Endothelial cell of umbilical vein (primary cell): Measurements from ENCODE around the gene LMAN1L. TPM values are rescaled to one million over a fixed set of nuclear protein-coding genes. Genes with fewer than 3 reads are reported as not detected.

Source experiments
- BruUV-seq: library from RNA; stranded (reverse); fragments of 400-500 nt; replicated peaks from 2 replicates; lab custom pipeline; 2021; lab: Mats Ljungman, UMichigan
- CTCF ChIA-PET: fragments of 300-600, 350-600 bp; sonication (Branson Sonifier 250); formaldehyde crosslinking; loops from one replicate; lab custom pipeline; 2021; ENCODE audit warnings: antibody characterized with exemption, inconsistent platforms; lab: Charles Lee
- POLR2A ChIA-PET: fragments of 300-600, 350-600 bp; sonication (Branson Sonifier 250); formaldehyde crosslinking; loops from one replicate; lab custom pipeline; 2021; ENCODE audit warnings: antibody characterized with exemption, inconsistent platforms; lab: Charles Lee
- DNase-seq: peaks from one replicate; pipeline ENCODE4 v3.0.0-alpha.2; 2011; ENCODE audit warnings: low read depth, low spot score
- FAIRE-seq: peaks from 2 replicates; lab custom pipeline; 2011; peaks lifted over from hg19 to GRCh38; lab: Jason Lieb, UNC
- H2AFZ ChIP-seq: 2 replicates; pipeline ENCODE4 v1.6.0; 2012; ENCODE audit warnings: low read depth, low read length, control low read depth, inconsistent platforms
- H3K27ac ChIP-seq: 2 replicates; pipeline ENCODE4 v1.5.1; 2011; ENCODE audit warnings: low read depth, mild to moderate bottlenecking, control low read depth, low read length, moderate library complexity; ENCODE audit not compliant: insufficient read depth
- H3K27me3 ChIP-seq, 2 experiments: 2 replicates each; pipeline versions ENCODE4 v1.6.0 to v1.6.1; 2011; ENCODE audit warnings: low read length in 2 of 2, mixed read lengths in 1 of 2; ENCODE audit not compliant: control insufficient read depth in 2 of 2, insufficient read depth in 2 of 2
- H3K36me3 ChIP-seq, 2 experiments: 2 replicates in 1 of 2; 3 replicates in 1 of 2; pipeline ENCODE4 v1.5.1; 2011; ENCODE audit warnings: low read length in 2 of 2, mild to moderate bottlenecking in 1 of 2, moderate library complexity in 1 of 2; ENCODE audit not compliant: control insufficient read depth in 2 of 2, insufficient read depth in 2 of 2; ENCODE audit errors: extremely low read depth in 1 of 2
- H3K4me1 ChIP-seq: 3 replicates; pipeline ENCODE4 v1.5.1; 2011; ENCODE audit warnings: mild to moderate bottlenecking, low read length; ENCODE audit not compliant: control insufficient read depth, insufficient read depth; ENCODE audit errors: extremely low read depth
- H3K4me2 ChIP-seq: 2 replicates; pipeline ENCODE4 v1.6.1; 2011; ENCODE audit warnings: low read length, control low read depth, mixed read lengths; ENCODE audit not compliant: insufficient read depth
- H3K4me3 ChIP-seq, 3 experiments: fragments of 200-600 bp in 1 of 3; sonication (generic), shearing (Covaris generic) in 1 of 3; replicated peaks in 1 of 3; 2 replicates each; pipeline ENCODE4 v1.5.1; 2011 to 2016; ENCODE audit warnings: control low read depth in 3 of 3, low read length in 3 of 3, mild to moderate bottlenecking in 2 of 3, inconsistent platforms in 1 of 3, low read depth in 1 of 3, moderate library complexity in 1 of 3; ENCODE audit not compliant: insufficient read depth in 1 of 3
- H3K79me2 ChIP-seq: 2 replicates; pipeline ENCODE4 v1.6.0; 2012; ENCODE audit warnings: low read length, inconsistent platforms; ENCODE audit not compliant: control insufficient read depth, insufficient read depth
- H3K9ac ChIP-seq: replicated peaks from 2 replicates; pipeline ENCODE3; 2011; ENCODE audit warnings: low read length, control low read depth; ENCODE audit not compliant: insufficient read depth; ENCODE audit errors: extremely low read depth
- H3K9me1 ChIP-seq: replicated peaks from 3 replicates; pipeline ENCODE4 v1.6.0; 2011; ENCODE audit warnings: mild to moderate bottlenecking, low read length; ENCODE audit not compliant: control insufficient read depth, insufficient read depth; ENCODE audit errors: extremely low read depth
- H3K9me3 ChIP-seq: replicated peaks from 2 replicates; pipeline ENCODE4 v1.5.1; 2012; ENCODE audit warnings: low read length, inconsistent platforms; ENCODE audit not compliant: control insufficient read depth, insufficient read depth
- H4K20me1 ChIP-seq: replicated peaks from 2 replicates; pipeline ENCODE3; 2011; ENCODE audit warnings: mild to moderate bottlenecking, low read length; ENCODE audit not compliant: control insufficient read depth, insufficient read depth; ENCODE audit errors: extremely low read depth
- CTCF ChIP-seq, 2 donors: IDR thresholded peaks; 1 replicate in 1 of 2; 2 replicates in 1 of 2; pipeline ENCODE4 v1.5.1; 2011; ENCODE audit warnings: low read length in 2 of 2, mild to moderate bottlenecking in 2 of 2, moderate library complexity in 2 of 2, control low read depth in 1 of 2, inconsistent platforms in 1 of 2, low read depth in 1 of 2; ENCODE audit not compliant: insufficient read depth in 1 of 2; ENCODE audit errors: extremely low read depth in 1 of 2
- EZH2 ChIP-seq: IDR thresholded peaks from 2 replicates; pipeline ENCODE4 v1.6.1; 2012; ENCODE audit warnings: borderline replicate concordance, low read depth, mild to moderate bottlenecking, moderate library complexity, low read length, inconsistent platforms; ENCODE audit not compliant: severe bottlenecking
- FOS ChIP-seq: IDR thresholded peaks from 2 replicates; pipeline ENCODE4 v1.6.1; 2011; ENCODE audit warnings: mild to moderate bottlenecking, low read length, moderate library complexity, borderline replicate concordance; ENCODE audit not compliant: insufficient read depth
- GATA2 ChIP-seq: IDR thresholded peaks from 2 replicates; pipeline ENCODE4 v1.7.0; 2011; ENCODE audit warnings: low read depth, mild to moderate bottlenecking, moderate library complexity, mixed read lengths, low read length; ENCODE audit not compliant: insufficient read length, insufficient read depth
- JUN ChIP-seq: IDR thresholded peaks from 2 replicates; pipeline ENCODE4 v1.6.1; 2011; ENCODE audit warnings: borderline replicate concordance, low read depth; ENCODE audit not compliant: insufficient read length, insufficient read depth
- MAX ChIP-seq: IDR thresholded peaks from 2 replicates; pipeline ENCODE4 v1.6.1; 2011; ENCODE audit not compliant: insufficient read depth, insufficient read length
- MYC ChIP-seq: IDR thresholded peaks from one replicate; pipeline ENCODE4 v1.6.1; 2011; ENCODE audit warnings: mild to moderate bottlenecking, low read depth, low read length
- POLR2A ChIP-seq: IDR thresholded peaks from 2 replicates; pipeline ENCODE4 v1.6.1; 2012; ENCODE audit warnings: low read depth, mild to moderate bottlenecking, control low read depth, low read length
- POLR2AphosphoS5 ChIP-seq: IDR thresholded peaks from 2 replicates; pipeline ENCODE4 v1.6.1; 2012; ENCODE audit warnings: low read depth, mild to moderate bottlenecking, control low read depth, low read length, moderate library complexity; ENCODE audit not compliant: insufficient read depth
- dilution Hi-C: fragments of 300-500 bp; cut with MboI; formaldehyde crosslinking; loops from one replicate; pipeline ENCODE4 v1.15.0; 2019; ENCODE audit warnings: low sequenced_read_pairs; ENCODE audit not compliant: extremely low pct_ligation_motif_present
- intact Hi-C: fragments of 100-400 bp; cut with micrococcal nuclease; formaldehyde crosslinking; loops from one replicate; pipeline ENCODE4 v1.10.0; 2022
- polyA plus RNA-seq, 4 experiments: library from polyadenylated mRNA; depleted of rRNA in 3 of 4; stranded (reverse) in 3 of 4; unstranded in 1 of 4; fragments of >200 nt; gene quantifications; 2 replicates each; pipeline versions ENCODE4 v1.2.1 to v1.2.3, GENCODE V29; 2011 to 2012; ENCODE audit warnings: missing spikeins in 1 of 4
- total RNA-seq: library from RNA; stranded (reverse); gene quantifications from 2 replicates; pipeline ENCODE4 v1.2.3, GENCODE V29; 2021

The LMAN1L gene
- total and polyA plus RNA-seq, 2 donors (not counting 3 experiments of a cell fraction or from before 2014, with no cell fraction given), result not detected

GRCh38 chr15:74831813-74832495 is 19.3 kb downstream of the LMAN1L start:
- no peak for DNase-seq
- FAIRE-seq, result no peak
- Histone ChIP-seq H3K4me2 (no peak overlapping the region), H2AFZ (no peak overlapping the region), H3K27ac (no peak overlapping the region), H3K4me3 (no peak overlapping the region), H3K9ac (no peak overlapping the region), H3K9me1 (no peaks in the 10 kb centered on the region), H3K27me3 (peaks cover 10 to 17% of the 10 kb centered on the region in 2 experiments), H3K9me3 (no peaks in the 10 kb centered on the region), H3K4me1 (no peaks in the 10 kb centered on the region), H3K79me2 (no peaks in the 10 kb centered on the region), H4K20me1 (no peaks in the 10 kb centered on the region), H3K36me3 (peaks cover 0 to 4% of the 10 kb centered on the region in 2 experiments)
- intact Hi-C loops, result no loop called here
- BruUV-seq, result no TSS peak
- dilution Hi-C loops, result no loop called here
- TF ChIP-seq MYC, result no peak
- no peak for TF ChIP-seq POLR2AphosphoS5
- no peak for TF ChIP-seq GATA2
- ChIA-PET POLR2A (no interaction called here), CTCF (interaction anchor here (2.8 kb wide), 1 partner anchor 61 kb away, joined by 14 read pairs; no protein-coding TSS in a partner anchor)

- dilution Hi-C loops, result no loop called here
Observed at GRCh38 chr15:74832826-74833225, 20.2 kb downstream of the LMAN1L start.

More at GRCh38 chr15:74832826-74833225, 20.2 kb downstream of the LMAN1L start:
- Histone ChIP-seq H4K20me1 (no peaks in the 10 kb centered on the region), H3K9me1 (no peaks in the 10 kb centered on the region), H3K27ac (no peak overlapping the region), H3K9ac (no peak overlapping the region), H2AFZ (no peak overlapping the region), H3K4me3 (no peak overlapping the region), H3K36me3 (peaks cover 0 to 4% of the 10 kb centered on the region in 2 experiments), H3K4me1 (no peaks in the 10 kb centered on the region), H3K4me2 (no peak overlapping the region), H3K9me3 (no peaks in the 10 kb centered on the region), H3K27me3 (peaks cover 4 to 10% of the 10 kb centered on the region in 2 experiments), H3K79me2 (no peaks in the 10 kb centered on the region)
- CTCF ChIA-PET, result interaction anchor here (0.7 to 1.4 kb wide), 2 partner anchors 62 to 64 kb away, joined by 3 to 14 read pairs; no protein-coding TSS in a partner anchor
- intact Hi-C loops, result no loop called here
- DNase-seq, result no peak
- BruUV-seq, result no TSS peak
- TF ChIP-seq POLR2A (no peak), FOS (no peak), JUN (no peak), CTCF (IDR thresholded peaks at IDR 0.05; ENCODE audit: extremely low read depth in 1 of 2, insufficient read depth in 1 of 2, low read depth in 1 of 2, low read length in 2 of 2) (no peak), MAX (no peak), MYC (no peak), GATA2 (no peak), POLR2AphosphoS5 (no peak), EZH2 (no peak)
- POLR2A ChIA-PET, result no interaction called here
- FAIRE-seq, result no peak
